Mesendoderm (in vitro differentiated cells): Measurements from ENCODE around the gene POMP. TPM values are rescaled to one million over a fixed set of nuclear protein-coding genes. Genes with fewer than 3 reads are reported as not detected.

Source experiments
- DNase-seq: peaks from one replicate; pipeline ENCODE4 v3.0.0; 2013
- H2AK5ac ChIP-seq: 2 replicates; pipeline ENCODE4 v1.6.1; 2013; ENCODE audit warnings: low read length, inconsistent platforms
- H2BK120ac ChIP-seq: 2 replicates; pipeline ENCODE4 v1.6.1; 2013; ENCODE audit warnings: low read depth, mild to moderate bottlenecking, low read length, moderate library complexity, mixed read lengths
- H2BK15ac ChIP-seq: replicated peaks from 2 replicates; pipeline ENCODE4 v1.6.1; 2013; ENCODE audit warnings: low read depth, mild to moderate bottlenecking, moderate library complexity
- H2BK5ac ChIP-seq: 2 replicates; pipeline ENCODE4 v1.6.1; 2013; ENCODE audit warnings: low read length, inconsistent platforms
- H3K18ac ChIP-seq: 2 replicates; pipeline ENCODE4 v1.6.1; 2013; ENCODE audit warnings: mild to moderate bottlenecking, low read length, mixed read lengths
- H3K23ac ChIP-seq: one replicate; pipeline ENCODE4 v1.6.1; 2013; ENCODE audit warnings: low read length
- H3K27ac ChIP-seq: 2 replicates; pipeline ENCODE4 v1.5.1; 2013; ENCODE audit warnings: low read depth, mild to moderate bottlenecking, inconsistent platforms, low read length, moderate library complexity
- H3K27me3 ChIP-seq: 2 replicates; pipeline ENCODE4 v1.6.1; 2013; ENCODE audit warnings: low read length, control low read depth, mild to moderate bottlenecking, inconsistent platforms; ENCODE audit not compliant: insufficient read depth, poor library complexity
- H3K36me3 ChIP-seq: 2 replicates; pipeline ENCODE4 v1.6.1; 2013; ENCODE audit warnings: low read length, inconsistent platforms; ENCODE audit not compliant: control insufficient read depth, insufficient read depth
- H3K4ac ChIP-seq: one replicate; pipeline ENCODE4 v1.6.1; 2013; ENCODE audit warnings: low read depth, mild to moderate bottlenecking, low read length, moderate library complexity
- H3K4me1 ChIP-seq: 2 replicates; pipeline ENCODE4 v1.6.1; 2013; ENCODE audit warnings: low read depth, low read length, inconsistent platforms; ENCODE audit not compliant: control insufficient read depth
- H3K4me2 ChIP-seq: 2 replicates; pipeline ENCODE4 v1.6.1; 2013; ENCODE audit warnings: low read length
- H3K4me3 ChIP-seq: 2 replicates; pipeline ENCODE4 v1.5.1; 2013; ENCODE audit warnings: mild to moderate bottlenecking, low read length
- H3K56ac ChIP-seq: one replicate; pipeline ENCODE4 v1.6.1; 2013; ENCODE audit warnings: low read length
- H3K79me1 ChIP-seq: 2 replicates; pipeline ENCODE4 v1.6.1; 2013; ENCODE audit warnings: low read length, inconsistent platforms
- H3K79me2 ChIP-seq: 2 replicates; pipeline ENCODE4 v1.6.1; 2013; ENCODE audit warnings: mild to moderate bottlenecking, low read length; ENCODE audit not compliant: control insufficient read depth, insufficient read depth
- H3K9ac ChIP-seq: 2 replicates; pipeline ENCODE4 v1.6.1; 2013; ENCODE audit warnings: low read length, inconsistent platforms
- H4K5ac ChIP-seq: one replicate; pipeline ENCODE4 v1.6.1; 2013; ENCODE audit warnings: low read length
- H4K8ac ChIP-seq: one replicate; pipeline ENCODE4 v1.6.1; 2013; ENCODE audit warnings: low read depth, mild to moderate bottlenecking, control low read depth, low read length, moderate library complexity
- WGBS: extraction: QIAGEN DNeasy Blood & Tissue Kit; methylation state at CpG from one replicate; pipeline ENCODE4 v1.1.7; 2013; ENCODE audit warnings: low lambda C conversion rate, missing lambda C conversion rate; ENCODE audit not compliant: insufficient coverage; ENCODE audit errors: extremely low coverage; 5-methylcytosine and 5-hydroxymethylcytosine counted together
- small RNA-seq: library from polyadenylated mRNA; stranded (forward); fragments of <200 nt; extraction: miRNeasy Mini kit (QIAGEN cat#:217004); gene quantifications from one replicate; pipeline ENCODE3, GENCODE V24; 2013; ENCODE audit not compliant: insufficient read depth

The POMP gene

DNA sequence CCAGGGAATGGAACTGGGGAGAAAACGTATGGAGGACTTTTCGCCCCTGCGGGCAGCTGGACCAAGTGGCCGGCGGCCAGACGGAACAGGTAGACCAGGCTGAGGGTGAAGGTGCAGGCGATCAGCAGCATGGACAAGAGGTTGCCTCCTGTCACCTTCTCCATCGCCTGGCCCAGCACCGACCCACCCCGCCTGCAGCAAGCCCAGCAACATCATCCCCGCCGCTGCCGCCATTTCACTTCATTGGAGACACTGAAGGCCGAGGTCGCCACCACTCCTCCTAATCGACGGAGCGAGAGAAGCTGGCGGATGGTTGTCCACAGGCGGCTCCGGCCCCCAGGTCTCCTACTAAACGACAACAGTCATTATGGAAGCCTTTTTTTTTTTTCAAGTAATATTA is 64.9 kb downstream of the POMP start:
- no CpG with 5 or more reads among the region's 22 CpGs for WGBS
- Histone ChIP-seq H3K4me2 (no peak overlapping the region), H3K27me3 (no peaks in the 10 kb centered on the region)

DNA sequence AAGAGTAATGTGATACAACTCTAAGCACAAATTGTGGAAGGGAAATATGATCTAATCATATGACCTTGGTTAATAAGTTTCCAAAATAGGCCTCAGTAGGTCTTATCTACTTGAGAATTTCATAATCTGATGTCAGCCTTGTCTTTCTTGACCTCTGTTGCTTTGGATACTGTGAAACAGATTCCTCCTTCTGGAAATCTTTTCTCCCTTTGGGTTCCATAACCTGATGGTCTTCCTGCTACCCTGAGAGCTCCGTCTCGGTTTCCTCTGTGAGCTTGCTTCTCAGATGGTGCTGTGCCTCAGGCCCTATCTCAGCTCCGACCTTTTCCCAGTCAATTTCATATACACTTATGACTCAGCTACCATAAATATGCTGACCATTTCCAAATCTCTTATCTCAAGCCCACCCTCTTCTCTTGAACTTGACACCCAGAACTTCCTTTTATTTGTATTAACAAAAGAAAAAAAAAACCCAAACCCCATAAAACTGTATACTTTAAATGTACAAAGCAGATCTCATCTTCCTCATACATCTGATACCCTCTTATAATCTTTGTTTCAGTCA is 66.2 kb downstream of the POMP start:
- Histone ChIP-seq H3K9ac (no peak overlapping the region), H3K27ac (no peak overlapping the region), H3K4me1 (no peaks in the 10 kb centered on the region), H4K8ac (no peak overlapping the region), H3K4ac (no peak overlapping the region), H3K23ac (no peak overlapping the region), H3K27me3 (no peaks in the 10 kb centered on the region), H2AK5ac (no peak overlapping the region), H4K5ac (no peak overlapping the region), H3K79me1 (no peaks in the 10 kb centered on the region), H3K4me3 (no peak overlapping the region), H2BK5ac (no peak overlapping the region), H3K36me3 (no peaks in the 10 kb centered on the region), H2BK120ac (no peak overlapping the region), H3K56ac (no peak overlapping the region), H3K4me2 (no peak overlapping the region), H2BK15ac (no peak overlapping the region), H3K79me2 (no peaks in the 10 kb centered on the region), H3K18ac (no peak overlapping the region)
- DNase-seq = no peak
- WGBS = no CpG with 5 or more reads among the region's 3 CpGs

More for the DNA sequence above, 64.9 kb downstream of the POMP start:
- no peak for DNase-seq
- Histone ChIP-seq H3K4ac (no peak overlapping the region), H3K23ac (no peak overlapping the region), H2BK5ac (no peak overlapping the region), H3K4me1 (peaks cover 3% of the 10 kb centered on the region), H3K56ac (no peak overlapping the region), H4K8ac (no peak overlapping the region), H3K27ac (no peak overlapping the region), H4K5ac (no peak overlapping the region), H3K4me3 (no peak overlapping the region), H2BK15ac (no peak overlapping the region), H2AK5ac (no peak overlapping the region), H3K79me2 (no peaks in the 10 kb centered on the region), H3K9ac (no peak overlapping the region), H3K36me3 (no peaks in the 10 kb centered on the region), H3K79me1 (no peaks in the 10 kb centered on the region), H3K18ac (no peak overlapping the region), H2BK120ac (no peak overlapping the region)

Small RNA genes lying within 50 kb of the gene (small RNA-seq; reads per million reads assigned to genes)
- gene RF00019 (not detected), gene RNU6-53P (not detected)
